ENCODE measurements around the gene VSIG2.

VSIG2 gene

DNA sequence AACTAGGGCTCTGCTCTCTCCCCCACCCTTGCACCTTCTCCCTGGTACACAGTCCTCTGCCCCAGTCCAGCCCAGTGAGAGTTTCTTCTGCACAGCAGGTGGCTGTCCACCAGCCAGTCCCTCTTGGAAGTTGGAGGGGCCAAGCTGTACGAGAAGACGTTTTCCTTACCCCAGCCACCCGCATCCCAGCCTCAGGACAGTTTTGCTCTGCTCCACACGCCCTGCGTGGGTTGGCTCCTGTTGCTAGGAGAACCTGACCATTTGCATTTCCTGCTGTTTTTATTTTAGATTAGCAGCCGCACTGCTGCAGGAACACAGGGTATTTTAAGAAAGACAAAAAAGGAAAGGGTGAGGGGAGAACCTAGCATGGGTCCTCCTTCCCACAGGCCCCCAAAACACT lies 29.9 kb downstream of the VSIG2 start:
- no peak for DNase-seq (ENCODE audit: low read depth)

DNA sequence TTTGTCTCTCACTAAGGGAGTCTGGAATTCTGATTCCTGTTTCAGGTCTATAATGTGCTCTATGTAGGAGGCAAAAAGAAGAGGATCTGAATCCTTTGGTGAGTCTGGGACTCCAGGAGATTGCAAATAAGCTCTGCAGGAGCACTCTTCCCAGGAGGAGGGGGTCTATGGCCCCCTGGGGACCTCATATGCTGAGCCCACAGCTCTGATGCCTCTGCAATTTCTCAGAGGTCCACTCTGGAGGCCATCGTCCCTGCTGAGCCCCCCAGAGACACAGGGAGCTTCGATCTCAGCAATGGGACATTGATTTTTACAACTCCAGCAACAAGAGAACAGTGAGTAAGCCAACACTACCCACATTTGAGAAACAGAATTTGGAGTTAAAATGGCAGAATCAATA lies 32.5 kb downstream of the VSIG2 start:
- no peak for DNase-seq (ENCODE audit: low read depth)

DNA sequence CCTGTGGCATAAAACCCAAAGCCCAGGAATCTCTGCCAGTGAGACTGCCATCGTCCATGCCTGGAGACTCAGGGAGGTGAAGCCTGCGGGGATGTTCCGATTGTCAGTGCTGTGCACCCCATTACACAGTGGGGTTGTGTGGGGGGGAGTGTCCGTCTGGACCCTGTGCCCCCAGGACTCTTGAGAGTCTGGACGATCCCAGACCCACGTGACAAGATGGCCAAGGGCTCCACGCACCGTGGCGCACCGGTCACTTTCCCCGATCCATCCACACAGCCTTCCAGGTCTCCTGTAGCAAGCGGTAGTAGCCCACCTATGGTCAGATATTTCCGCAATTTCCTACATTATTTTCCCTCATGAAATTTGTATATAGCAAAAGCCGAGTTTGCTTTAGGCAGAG lies 33.3 kb downstream of the VSIG2 start:
- no peak for DNase-seq (ENCODE audit: low read depth)

DNA sequence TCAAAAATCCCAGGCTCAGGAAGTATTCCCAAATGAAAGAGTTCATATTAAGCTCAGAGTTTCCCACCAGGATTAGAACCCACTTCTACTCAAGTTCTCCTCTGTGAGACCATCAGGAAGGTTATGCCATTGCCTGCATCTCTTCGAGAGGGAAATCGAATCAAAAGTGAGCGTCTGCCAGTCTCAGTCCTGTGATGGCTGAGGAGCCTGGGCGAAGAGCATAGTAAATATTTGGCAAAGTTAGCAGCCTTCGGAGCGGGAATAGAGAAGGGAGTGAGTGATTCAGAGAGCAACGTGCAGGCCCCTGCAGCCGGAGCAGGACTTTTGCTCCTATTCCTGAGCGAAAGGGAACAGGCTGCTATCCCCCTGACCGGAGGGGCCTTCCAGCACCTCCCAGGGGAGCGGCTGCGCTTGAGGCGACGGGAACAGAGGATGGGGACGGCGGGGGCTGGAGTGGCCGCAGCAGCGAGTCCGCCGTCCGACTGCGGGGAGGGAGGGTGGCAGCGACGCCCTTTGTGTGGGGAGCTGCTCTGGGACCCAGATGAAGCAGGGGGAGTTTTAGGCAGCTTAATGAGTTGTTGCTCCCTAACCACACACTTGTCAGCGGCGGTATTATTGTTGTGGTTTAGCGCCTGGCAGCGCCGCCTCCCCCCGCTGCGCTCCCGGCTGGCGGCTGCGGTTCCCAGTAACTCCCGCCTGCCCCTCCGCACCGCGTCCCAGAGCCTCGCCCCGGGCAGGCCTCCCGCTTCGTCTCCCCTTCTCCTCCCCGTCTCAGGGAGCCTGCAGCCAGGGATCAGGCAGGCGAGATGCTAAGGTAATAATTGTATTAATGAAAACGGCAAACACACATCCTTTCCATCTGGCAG lies 34.0 kb downstream of the VSIG2 start:
- DNase-seq (ENCODE audit: low read depth): no peak

DNA sequence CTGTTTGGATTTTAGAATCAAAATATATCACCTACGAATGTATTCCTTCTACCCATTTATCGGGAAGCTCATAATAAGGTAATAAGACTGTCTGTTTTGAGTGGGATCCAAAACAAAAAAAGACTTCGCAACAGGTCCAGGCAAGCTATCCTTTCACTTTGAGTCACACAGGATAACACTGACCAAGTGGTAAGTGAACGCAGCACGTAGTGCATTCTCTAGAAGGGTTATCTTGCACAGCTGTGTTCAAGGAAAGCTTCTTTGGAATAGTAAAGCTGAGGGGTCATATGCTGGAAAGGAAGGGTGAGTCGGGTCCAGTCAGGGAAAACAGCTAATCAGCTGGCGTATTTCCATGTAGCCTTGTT lies 34.7 kb downstream of the VSIG2 start:
- DNase-seq (ENCODE audit: low read depth): no peak

DNA sequence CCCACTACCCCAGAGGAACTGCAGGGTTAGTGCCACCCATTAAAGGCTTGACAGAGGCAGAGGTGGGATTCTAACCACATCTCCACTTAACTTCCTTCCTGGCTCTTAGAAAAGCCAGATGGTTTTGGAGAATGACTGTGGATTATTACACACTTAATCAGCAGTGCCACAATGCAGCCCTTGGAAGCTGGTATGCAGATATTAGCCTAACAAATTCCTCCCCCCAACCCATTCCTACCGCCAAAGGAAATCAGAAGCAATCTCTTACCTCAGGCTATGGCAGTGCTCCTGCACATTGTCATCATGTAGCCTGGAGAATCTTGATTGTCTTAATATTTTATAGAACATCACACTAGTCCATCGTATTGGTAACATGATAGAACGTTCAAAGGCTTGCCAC lies 35.5 kb downstream of the VSIG2 start:
- DNase-seq (ENCODE audit: low read depth): no peak

DNA sequence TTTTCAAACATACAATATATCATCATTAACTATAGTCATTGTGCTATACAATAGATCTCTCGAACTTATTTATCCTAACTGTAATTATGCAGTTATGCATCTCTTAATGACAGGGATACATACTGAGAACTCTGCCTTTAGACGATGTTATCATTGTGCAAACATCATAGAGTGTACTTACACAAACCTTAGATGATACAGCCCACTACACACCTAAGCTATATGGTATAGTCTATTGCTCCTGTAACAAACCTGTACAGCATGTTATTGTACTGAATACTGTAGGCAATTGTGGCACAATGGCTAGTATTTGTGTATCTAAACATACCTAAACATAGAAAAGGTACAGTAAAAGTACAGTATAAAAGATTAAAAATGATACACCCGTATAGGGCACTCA lies 39.7 kb downstream of the VSIG2 start:
- DNase-seq (ENCODE audit: low read depth): no peak

DNA sequence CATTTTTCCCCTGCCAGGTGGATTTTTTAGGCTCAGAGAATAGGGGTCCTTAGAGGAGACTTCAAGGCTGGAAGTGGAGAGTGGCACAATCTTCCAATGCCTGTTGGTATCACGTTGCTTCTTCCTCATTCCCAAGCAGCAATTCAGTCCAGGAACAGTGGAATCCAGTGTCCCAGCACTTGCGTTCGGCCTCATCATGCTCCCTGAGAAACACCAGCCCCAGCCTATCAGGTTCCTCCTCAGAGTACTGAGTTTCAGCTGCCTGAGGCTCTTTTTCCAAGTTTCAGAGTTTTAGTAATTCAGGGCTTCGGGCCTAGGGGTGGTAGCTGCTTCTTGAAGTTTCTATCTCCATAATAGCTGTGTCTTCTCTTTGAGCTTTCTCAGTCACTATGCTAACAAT lies 44.2 kb downstream of the VSIG2 start:
- DNase-seq (ENCODE audit: low read depth): no peak

DNA sequence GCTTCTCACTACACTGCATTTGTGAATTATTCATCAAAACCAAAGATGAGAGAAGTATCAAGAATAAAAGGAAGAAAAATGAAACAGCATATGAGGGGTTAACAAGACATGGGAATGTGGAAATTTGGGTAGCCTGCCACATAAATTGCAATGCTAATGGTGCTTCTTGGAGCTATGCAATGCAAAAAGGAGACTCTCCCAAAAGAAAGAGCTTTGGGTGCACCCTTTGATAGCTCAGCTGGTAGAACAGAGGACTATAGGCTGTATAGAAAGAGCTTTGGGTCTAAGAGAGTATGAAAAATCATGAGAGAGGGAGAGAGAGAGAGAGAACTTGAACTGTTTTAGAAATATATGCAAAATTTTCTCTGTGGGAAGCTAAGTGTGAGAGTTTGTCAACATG lies 52.0 kb downstream of the VSIG2 start:
- DNase-seq (ENCODE audit: low read depth): no peak

DNA sequence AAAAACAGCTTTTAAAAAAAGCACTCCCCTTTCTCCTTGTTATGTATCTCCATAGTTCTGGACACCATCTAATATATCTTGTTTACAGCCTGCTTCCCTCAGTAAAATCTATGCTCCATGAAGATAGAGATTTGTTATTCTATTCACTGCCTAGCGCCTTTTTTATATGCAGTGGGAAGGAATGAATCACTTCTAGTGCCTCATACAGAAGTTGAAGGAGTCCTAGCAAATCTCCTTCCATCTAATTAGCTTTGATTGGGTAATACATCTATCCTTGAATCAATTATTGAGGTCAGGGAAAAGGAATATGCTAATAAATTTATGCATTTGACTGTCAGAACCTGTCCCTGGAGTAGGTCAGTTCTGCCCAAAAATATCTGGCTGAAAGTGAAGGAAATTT lies 52.5 kb downstream of the VSIG2 start:
- DNase-seq (ENCODE audit: low read depth): no peak

Measured in fibroblast of the conjunctiva (primary cell).